GM13977 (cell line): ENCODE data around the gene NPIPB9.
"Not testable (repeated sequence)": the region's sequence is repeated elsewhere in the genome, so short reads cannot be mapped to it uniquely, and the experiment has no call there.

ENCODE experiments used
- DNase-seq: peaks from one replicate; pipeline ENCODE4 v3.0.0; 2012; ENCODE audit warnings: low spot score
- in situ Hi-C: fragments of 300-500 bp; cut with MboI; formaldehyde crosslinking; loops from one replicate; pipeline ENCODE4 v1.12.0; 2022; ENCODE audit warnings: low sequenced_read_pairs, low pct_unique_long_range_greater_than_20kb, mixed read lengths, inconsistent platforms; ENCODE audit not compliant: unreplicated experiment

Gene NPIPB9

DNA sequence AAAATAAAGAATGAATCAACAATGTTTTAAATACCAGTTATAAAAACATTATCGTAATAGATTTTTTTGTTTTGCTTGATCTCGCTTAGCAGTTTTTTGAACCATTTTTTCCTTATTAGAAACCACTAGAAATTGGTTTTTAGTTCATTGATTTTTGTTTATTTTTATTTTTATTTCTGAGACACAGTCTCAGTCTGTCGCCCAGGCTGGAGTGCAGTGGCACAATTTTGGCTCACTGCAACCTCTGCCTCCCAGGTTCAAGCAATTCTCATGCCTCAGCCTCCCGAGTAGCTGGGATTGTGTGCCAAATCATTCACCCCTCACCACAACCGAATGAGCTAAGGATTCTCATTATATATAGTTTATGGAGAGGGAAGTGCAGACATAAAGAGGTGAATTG is at the start of gene NPIPB9:
NPIPB9 (plus strand) TSS at position 301 of the 400 bp plus-strand sequence.
- DNase-seq, in situ Hi-C loops: not testable (repeated sequence)

DNA sequence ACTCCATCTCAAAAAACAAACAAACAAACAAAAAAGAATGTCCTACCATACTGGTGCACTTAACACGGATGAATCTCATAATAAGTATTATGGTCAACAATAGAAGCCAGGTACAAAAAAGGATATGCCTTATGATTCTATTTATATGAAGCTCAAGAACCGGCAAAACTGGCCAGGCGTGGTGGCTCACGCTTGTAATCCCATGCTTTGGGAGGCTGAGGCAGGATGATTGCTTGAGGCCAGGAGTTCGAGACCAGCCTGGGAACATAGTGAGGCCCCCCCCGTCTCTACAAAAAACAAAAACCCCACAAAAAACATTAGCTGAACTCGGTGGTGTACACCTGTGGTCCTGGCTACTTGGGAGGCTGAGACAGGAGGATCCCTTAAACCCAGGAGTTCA is 47.3 kb upstream of the NPIPB9 start:
- DNase-seq, in situ Hi-C loops: not testable (repeated sequence)

GRCh38 chr16:28711220-28712083 is 40.1 kb upstream of the NPIPB9 start, which contains the start of gene EIF3C:
Gene EIF3C, plus strand, starts transcription at chr16:28711464. Its CDS starts 223 bp downstream, at chr16:28711687.
- DNase-seq, in situ Hi-C loops: not testable (repeated sequence)

- DNase-seq, in situ Hi-C loops: not testable (repeated sequence)
These were observed 28.5 kb upstream of the NPIPB9 start for GRCh38 chr16:28722852-28723650.

DNA sequence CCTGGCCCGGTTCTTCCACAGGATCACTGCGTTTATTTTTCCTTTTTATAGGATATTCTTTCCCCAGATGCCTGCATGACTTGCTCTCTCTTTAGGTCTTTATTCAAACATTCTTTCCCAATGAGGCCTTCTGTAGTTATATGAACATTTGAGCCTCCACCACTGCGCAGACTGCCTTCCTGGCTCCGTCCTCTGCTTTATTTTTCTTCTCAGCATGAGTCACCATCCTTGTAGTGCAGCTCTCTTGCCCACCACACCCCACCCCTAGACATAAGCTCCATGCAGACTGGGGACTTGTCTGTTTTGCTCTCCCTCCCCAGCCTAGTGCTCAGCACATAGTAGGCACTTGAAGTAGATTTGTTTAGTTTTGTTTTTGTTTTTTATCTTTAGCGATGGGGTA is 20.3 kb upstream of the NPIPB9 start:
- DNase-seq, in situ Hi-C loops: not testable (repeated sequence)

DNA sequence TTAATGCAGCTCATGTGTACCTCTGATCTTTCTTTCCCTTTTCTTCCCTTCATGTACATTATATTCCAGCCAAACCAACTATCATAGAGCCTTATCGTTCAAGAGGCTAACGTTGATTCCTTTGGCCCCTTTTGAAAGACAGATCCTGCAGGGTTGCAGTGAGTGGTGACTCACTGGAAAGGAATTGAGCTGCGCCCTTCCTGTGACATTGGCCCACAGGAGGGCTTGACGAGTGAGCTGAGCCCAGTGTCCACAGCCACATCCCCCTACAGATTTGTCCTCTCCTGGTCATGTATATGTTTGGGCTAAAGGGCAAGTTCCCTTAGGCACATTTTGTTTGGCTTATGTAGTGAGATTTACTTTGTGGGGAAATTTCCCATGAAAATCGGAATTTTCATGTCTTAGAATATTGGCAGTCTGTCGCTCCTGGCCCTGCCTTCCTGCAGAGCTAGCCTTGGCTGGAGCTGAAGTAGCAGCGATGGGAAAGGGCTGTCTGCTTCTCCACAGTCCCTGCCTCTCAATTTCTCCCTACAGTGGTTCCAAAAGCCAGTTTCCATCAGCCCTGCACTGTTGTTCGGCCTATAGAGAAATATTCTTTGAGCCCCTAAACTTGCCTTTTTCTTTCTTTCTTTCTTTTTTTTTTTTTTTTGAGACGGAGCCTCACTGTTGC is 19.0 kb upstream of the NPIPB9 start:
- in situ Hi-C loops, DNase-seq: not testable (repeated sequence)

GRCh38 chr16:28739787-28740186 is 11.8 kb upstream of the NPIPB9 start:
- in situ Hi-C loops, DNase-seq: not testable (repeated sequence)

DNA sequence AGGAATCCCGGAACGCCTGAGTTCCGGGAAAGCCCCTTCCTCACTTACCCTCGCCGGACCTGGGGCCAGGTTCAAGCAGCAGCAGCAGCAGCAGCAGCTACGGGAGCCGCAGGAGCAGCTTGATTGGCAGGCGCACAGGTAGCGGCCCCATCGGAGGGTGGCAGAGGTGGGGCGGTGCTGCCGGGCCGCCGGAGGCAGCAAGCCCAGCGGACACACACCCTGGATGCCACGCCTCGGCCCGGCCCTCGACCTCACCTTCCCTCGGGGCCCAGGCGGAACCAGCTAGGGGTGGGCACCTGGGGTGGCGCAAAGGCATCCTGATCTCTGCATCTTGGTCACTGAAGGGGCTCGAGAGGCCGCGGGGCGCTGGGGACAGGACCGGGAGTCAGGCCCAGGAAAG is 11.0 kb upstream of the NPIPB9 start:
- DNase-seq, in situ Hi-C loops: not testable (repeated sequence)

DNA sequence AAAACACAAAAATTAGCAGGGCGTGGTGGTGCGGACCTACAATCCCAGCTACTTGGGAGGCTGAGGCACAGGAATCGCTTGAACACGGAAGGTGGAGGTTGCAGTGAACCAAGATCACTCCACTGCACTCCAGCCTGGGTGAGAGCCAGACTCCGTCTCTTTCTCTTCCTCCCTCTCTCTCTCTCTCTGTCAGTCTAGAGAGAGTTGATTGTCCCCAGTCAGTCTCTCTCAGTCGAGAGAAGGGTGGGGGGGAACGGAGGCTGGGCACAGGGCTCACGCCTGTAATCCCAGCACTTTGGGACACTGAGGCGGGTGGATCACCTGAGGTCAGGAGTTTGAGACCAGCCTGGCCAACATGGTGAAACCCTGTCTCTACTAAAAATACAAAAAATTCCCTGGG is 10.3 kb upstream of the NPIPB9 start:
- in situ Hi-C loops, DNase-seq: not testable (repeated sequence)

DNA sequence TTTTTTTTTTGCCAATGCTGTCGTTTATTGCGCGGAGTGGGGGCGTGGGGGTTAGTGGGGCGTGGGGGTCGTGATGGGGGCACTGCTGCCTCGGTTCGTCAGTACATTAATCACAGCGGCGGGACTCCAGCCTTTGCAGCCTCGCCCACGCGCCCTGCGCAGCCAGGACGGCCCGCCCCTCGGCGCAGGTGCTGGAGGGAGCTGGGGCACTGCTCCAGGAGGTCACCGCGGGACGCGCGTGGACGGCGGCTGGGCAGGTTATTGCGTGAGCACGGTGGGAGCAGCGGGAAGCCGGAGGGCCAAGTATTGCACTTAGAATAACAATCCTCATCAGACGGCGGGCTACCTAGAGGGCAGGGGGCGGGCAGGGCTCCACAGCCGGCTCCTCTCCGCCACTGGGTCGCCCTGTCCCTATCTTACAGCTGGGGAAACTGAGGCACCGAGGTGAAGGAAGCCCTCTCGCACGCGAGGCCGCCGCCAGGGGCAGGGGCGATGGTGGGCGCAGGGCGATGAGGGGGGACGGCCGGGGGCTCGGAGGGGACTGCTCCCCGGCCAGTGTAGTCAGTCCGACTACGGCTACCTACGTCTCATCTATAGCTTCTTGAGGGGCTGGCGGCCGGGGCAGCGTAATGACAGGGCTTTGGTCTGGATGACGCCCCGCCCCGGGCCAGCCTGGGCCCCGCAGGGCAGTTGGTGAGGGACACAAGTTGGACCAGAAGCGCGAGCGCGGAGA is 4.8 kb upstream of the NPIPB9 start:
- DNase-seq, in situ Hi-C loops: not testable (repeated sequence)

DNA sequence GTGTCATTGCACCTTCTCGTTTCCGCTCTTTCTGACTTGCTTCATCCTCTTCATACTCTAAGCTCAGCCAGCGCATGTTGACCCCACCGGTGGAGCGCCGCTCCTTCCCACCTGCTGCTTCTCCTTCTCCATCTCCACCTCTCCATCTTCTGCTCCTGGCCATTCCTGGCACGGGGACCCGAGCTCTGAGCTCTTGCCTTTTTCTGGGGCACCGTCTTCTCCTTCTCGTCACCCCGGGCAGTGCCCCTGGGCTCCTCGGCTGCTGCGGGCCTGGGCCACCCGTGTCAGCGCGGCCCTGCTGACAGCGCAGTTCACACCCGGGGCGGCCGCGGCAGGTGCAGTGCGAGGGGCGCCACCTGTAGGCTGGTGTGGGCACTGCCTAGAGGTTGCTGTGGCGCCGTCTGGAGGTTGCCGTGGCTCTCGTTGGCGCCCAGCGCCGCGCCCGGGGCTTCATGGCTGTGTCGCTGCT is 1.6 kb upstream of the NPIPB9 start:
- in situ Hi-C loops, result not testable (repeated sequence)

GRCh38 chr16:28750469-28751067 is 1.0 kb upstream of the NPIPB9 start:
- in situ Hi-C loops, DNase-seq: not testable (repeated sequence)

More for the DNA sequence above, 1.6 kb upstream of the NPIPB9 start:
- DNase-seq, result not testable (repeated sequence)

- in situ Hi-C loops, DNase-seq: not testable (repeated sequence)
These were observed 30.1 kb downstream of the NPIPB9 start for GRCh38 chr16:28781697-28782096.

GRCh38 chr16:28782357-28782756 is 30.8 kb downstream of the NPIPB9 start:
- DNase-seq, in situ Hi-C loops: not testable (repeated sequence)
